Kidney (tissue), 14 donors: ENCODE results near the gene USP25. TPM values are rescaled to one million over a fixed set of nuclear protein-coding genes. Genes with fewer than 3 reads are reported as not detected.

Source experiments
- DNase-seq, 5 donors: peaks; one replicate each; pipeline ENCODE4 v3.0.0-alpha.2; 2013 to 2020
- FAIRE-seq: peaks from 2 replicates; lab custom pipeline; 2012; peaks lifted over from hg19 to GRCh38; lab: Jason Lieb, UNC
- H3K27ac ChIP-seq, 2 donors: one replicate each; pipeline ENCODE4 v1.7.0; 2013; ENCODE audit warnings: low read depth in 2 of 2, low read length in 2 of 2, inconsistent platforms in 1 of 2
- H3K27me3 ChIP-seq: one replicate; pipeline ENCODE4 v1.7.1; 2013; ENCODE audit warnings: low read length, inconsistent platforms; ENCODE audit not compliant: control insufficient read depth, insufficient read depth
- H3K36me3 ChIP-seq, 3 donors: one replicate each; pipeline versions ENCODE4 v1.7.0 to v1.7.1; 2013; ENCODE audit warnings: low read length in 3 of 3, control low read depth in 1 of 3, inconsistent platforms in 1 of 3; ENCODE audit not compliant: insufficient read depth in 3 of 3, control insufficient read depth in 2 of 3
- H3K4me1 ChIP-seq, 3 donors: one replicate each; pipeline versions ENCODE4 v1.7.0 to v1.7.1; 2013; ENCODE audit warnings: low read length in 3 of 3, inconsistent platforms in 1 of 3, low read depth in 1 of 3; ENCODE audit not compliant: control insufficient read depth in 2 of 3, insufficient read depth in 2 of 3
- H3K4me3 ChIP-seq, 3 donors: one replicate each; pipeline versions ENCODE4 v1.7.0 to v1.8.1; 2013; ENCODE audit warnings: low read length in 3 of 3, control low read depth in 1 of 3, inconsistent platforms in 1 of 3
- H3K9ac ChIP-seq, 3 donors: one replicate each; pipeline versions ENCODE4 v1.7.0 to v1.7.1; 2013; ENCODE audit warnings: low read length in 3 of 3, control low read depth in 1 of 3, inconsistent platforms in 1 of 3
- H3K9me3 ChIP-seq, 3 donors: one replicate each; pipeline versions ENCODE4 v1.7.0 to v1.7.1; 2013; ENCODE audit warnings: low read length in 3 of 3, control low read depth in 1 of 3, inconsistent platforms in 1 of 3; ENCODE audit not compliant: control insufficient read depth in 2 of 3, insufficient read depth in 1 of 3
- CTCF ChIP-seq: IDR thresholded peaks from 3 replicates; pipeline ENCODE4 v1.5.1; 2012; ENCODE audit warnings: mild to moderate bottlenecking, moderate library complexity, borderline replicate concordance; ENCODE audit not compliant: insufficient read depth; ENCODE audit errors: extremely low read depth
- intact Hi-C: fragments of 100-400 bp; cut with DNase I; formaldehyde crosslinking; loops from one replicate; pipeline ENCODE4 v1.11.1; 2022
- polyA plus RNA-seq: library from polyadenylated mRNA; stranded (reverse); fragments of 350-450 nt; fragmentation: Illumina TruSeq; extraction: RNeasy Lipid Tissue Mini Kit (QIAGEN cat#74804); gene quantifications from one replicate; pipeline ENCODE4 v1.2.3, GENCODE V29; 2014; ENCODE audit warnings: low read depth, low replicate concordance; ENCODE audit not compliant: insufficient read depth
- total RNA-seq: library from RNA; stranded (reverse); fragmentation: NEBNext Ultra II Directional; extraction: Animal tissue kit (Norgen Biotek cat#: 25700); gene quantifications from one replicate; pipeline ENCODE4 v1.2.1, GENCODE V29; 2021
- donor health status: control.
- donor health status: control.
- donor health status: control.
- donor health status: control.
- donor health status: control.
- donor health status: DM: yes; HTN: yes; CAD: no.
- donor health status: Normal renal cell carcinoma (clear cell type).

Gene USP25
- total and polyA plus RNA-seq, 2 donors from 2014 or later = 14.0 to 51.6 TPM

DNA sequence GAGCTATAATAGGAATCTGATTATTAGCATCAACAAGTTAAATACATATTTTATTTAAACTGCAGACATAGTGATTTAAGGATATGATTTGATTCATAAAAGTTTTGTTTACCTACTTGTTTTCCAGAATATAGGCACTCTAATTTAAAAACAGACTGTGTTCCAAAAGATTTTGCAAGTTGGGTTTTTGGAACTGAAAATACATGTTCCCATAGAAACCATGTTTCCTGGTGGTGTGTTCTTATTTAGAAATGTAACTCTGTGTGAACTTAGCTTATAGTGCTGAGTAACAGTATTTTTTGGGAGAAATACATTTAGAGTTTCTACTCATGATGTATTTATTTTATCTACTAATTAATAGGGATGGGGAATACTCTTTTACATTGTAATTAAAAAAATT is 21.8 kb downstream of the USP25 start:
- H3K4me3 ChIP-seq = no peak overlapping the region
- no peak for FAIRE-seq
- intact Hi-C loops = no loop called here
- no peaks in the 10 kb centered on the region for H3K36me3 ChIP-seq
- no peaks in the 10 kb centered on the region for H3K9me3 ChIP-seq
- H3K9ac ChIP-seq = no peak overlapping the region
- H3K27ac ChIP-seq = no peak overlapping the region
- H3K4me1 ChIP-seq = peaks cover 0 to 40% (median 12%) of the 10 kb centered on the region in 3 donors
- DNase-seq = peak in 1 of 5 donors; percentile 34
- H3K27me3 ChIP-seq = no peaks in the 10 kb centered on the region
- TF ChIP-seq CTCF = no peak

DNA sequence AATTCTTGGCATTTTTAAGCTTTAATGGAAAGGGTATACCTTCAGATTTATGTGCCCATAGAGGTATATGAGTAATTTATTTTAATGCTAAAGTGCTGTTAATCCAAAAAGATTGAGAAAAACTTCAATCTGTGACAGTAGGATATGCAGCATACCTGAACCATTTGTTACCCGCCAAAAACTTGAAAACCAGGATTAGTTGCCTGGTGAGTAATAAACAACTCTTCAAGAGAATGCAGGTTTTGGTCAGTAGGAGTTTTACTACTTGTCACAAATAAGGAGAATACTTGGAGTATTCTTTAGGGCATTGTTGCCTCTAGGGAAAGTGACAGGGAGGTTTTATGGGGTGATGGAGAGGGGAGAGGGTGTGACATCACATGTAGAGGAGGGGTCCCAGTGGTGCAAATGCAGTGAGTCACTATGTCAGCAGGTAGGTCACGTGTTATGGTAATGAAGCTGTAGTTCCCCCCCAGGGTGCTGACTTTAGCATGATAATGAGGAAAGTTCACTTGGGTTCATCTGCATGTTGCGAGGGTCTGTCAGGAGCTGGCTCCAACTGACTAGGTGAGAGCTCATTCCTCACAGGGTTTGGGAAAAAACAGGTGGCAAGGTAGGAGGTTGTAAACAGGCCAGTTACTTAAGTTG is 23.1 kb downstream of the USP25 start:
- Histone ChIP-seq H3K9ac (no peak overlapping the region), H3K36me3 (no peaks in the 10 kb centered on the region), H3K4me3 (no peak overlapping the region), H3K4me1 (peaks cover 0 to 40% (median 12%) of the 10 kb centered on the region in 3 donors), H3K27me3 (no peaks in the 10 kb centered on the region), H3K9me3 (no peaks in the 10 kb centered on the region), H3K27ac (no peak overlapping the region)
- intact Hi-C loops = no loop called here
- no peak for TF ChIP-seq CTCF
- no peak for DNase-seq
- no peak for FAIRE-seq

GRCh38 chr21:15753741-15754140 is 24.0 kb downstream of the USP25 start:
- H3K27ac ChIP-seq = no peak overlapping the region
- intact Hi-C loops = no loop called here
- no peak overlapping the region for H3K9ac ChIP-seq
- no peaks in the 10 kb centered on the region for H3K36me3 ChIP-seq
- no peaks in the 10 kb centered on the region for H3K9me3 ChIP-seq
- DNase-seq (no peak), FAIRE-seq (no peak)
- TF ChIP-seq CTCF = no peak
- H3K4me1 ChIP-seq = peaks cover 0 to 40% (median 12%) of the 10 kb centered on the region in 3 donors
- H3K27me3 ChIP-seq = no peaks in the 10 kb centered on the region
- H3K4me3 ChIP-seq = no peak overlapping the region
